ENCODE results near the gene NUDT21.
"Not testable (repeated sequence)": the region's sequence is repeated elsewhere in the genome, so short reads cannot be mapped to it uniquely, and the experiment has no call there.

Gene NUDT21

GRCh38 chr16:56420613-56421012, 30.5 kb downstream of the NUDT21 start:
- DNase-seq (ENCODE audit: extremely low read depth in 1 of 2, low read depth in 1 of 2): no peak

GRCh38 chr16:56419740-56420548, 31.2 kb downstream of the NUDT21 start:
- no peak for DNase-seq (ENCODE audit: extremely low read depth in 1 of 2, low read depth in 1 of 2)

- no peak for DNase-seq (ENCODE audit: extremely low read depth in 1 of 2, low read depth in 1 of 2)
Measured at GRCh38 chr16:56417138-56417537, 34.0 kb downstream of the NUDT21 start.

GRCh38 chr16:56415875-56416274, 35.3 kb downstream of the NUDT21 start:
- no peak for DNase-seq (ENCODE audit: extremely low read depth in 1 of 2, low read depth in 1 of 2)

GRCh38 chr16:56414366-56414765, 36.8 kb downstream of the NUDT21 start:
- DNase-seq (ENCODE audit: extremely low read depth in 1 of 2, low read depth in 1 of 2): no peak

GRCh38 chr16:56413381-56413780, 37.8 kb downstream of the NUDT21 start:
- no peak for DNase-seq (ENCODE audit: extremely low read depth in 1 of 2, low read depth in 1 of 2)

- no peak for DNase-seq (ENCODE audit: extremely low read depth in 1 of 2, low read depth in 1 of 2)
Measured at GRCh38 chr16:56411624-56412023, 39.5 kb downstream of the NUDT21 start.

GRCh38 chr16:56411123-56411522, 40.0 kb downstream of the NUDT21 start:
- DNase-seq (ENCODE audit: extremely low read depth in 1 of 2, low read depth in 1 of 2): no peak

- DNase-seq (ENCODE audit: extremely low read depth in 1 of 2, low read depth in 1 of 2): no peak
Measured at GRCh38 chr16:56409195-56409594, 41.9 kb downstream of the NUDT21 start.

- no peak for DNase-seq (ENCODE audit: extremely low read depth in 1 of 2, low read depth in 1 of 2)
Measured at GRCh38 chr16:56408379-56409098, 42.6 kb downstream of the NUDT21 start.

- no peak for DNase-seq (ENCODE audit: extremely low read depth in 1 of 2, low read depth in 1 of 2)
Measured at GRCh38 chr16:56405977-56406672, 45.0 kb downstream of the NUDT21 start.

- DNase-seq (ENCODE audit: extremely low read depth in 1 of 2, low read depth in 1 of 2): no peak
Measured at GRCh38 chr16:56401482-56401881, 49.6 kb downstream of the NUDT21 start.

- DNase-seq (ENCODE audit: extremely low read depth in 1 of 2, low read depth in 1 of 2): no peak
Measured at GRCh38 chr16:56400458-56400857, 50.7 kb downstream of the NUDT21 start.

GRCh38 chr16:56399486-56399885, 51.6 kb downstream of the NUDT21 start:
- DNase-seq (ENCODE audit: extremely low read depth in 1 of 2, low read depth in 1 of 2): no peak

- DNase-seq (ENCODE audit: extremely low read depth in 1 of 2, low read depth in 1 of 2): no peak
Measured at GRCh38 chr16:56399047-56399446, 52.1 kb downstream of the NUDT21 start.

GRCh38 chr16:56396724-56397123, 54.4 kb downstream of the NUDT21 start:
- DNase-seq (ENCODE audit: extremely low read depth in 1 of 2, low read depth in 1 of 2): not testable (repeated sequence)

- no peak for DNase-seq (ENCODE audit: extremely low read depth in 1 of 2, low read depth in 1 of 2)
Measured at GRCh38 chr16:56389554-56389953, 61.6 kb downstream of the NUDT21 start.

- no peak for DNase-seq (ENCODE audit: extremely low read depth in 1 of 2, low read depth in 1 of 2)
Measured at GRCh38 chr16:56388209-56388608, 62.9 kb downstream of the NUDT21 start.

- DNase-seq (ENCODE audit: extremely low read depth in 1 of 2, low read depth in 1 of 2): no peak
Measured at GRCh38 chr16:56387396-56387795, 63.7 kb downstream of the NUDT21 start.

- DNase-seq (ENCODE audit: extremely low read depth in 1 of 2, low read depth in 1 of 2): no peak
Measured at GRCh38 chr16:56384074-56384721, 66.9 kb downstream of the NUDT21 start.

GRCh38 chr16:56382901-56383355, 68.2 kb downstream of the NUDT21 start:
- DNase-seq (ENCODE audit: extremely low read depth in 1 of 2, low read depth in 1 of 2): no peak

Measured in stimulated activated CD8-positive, alpha-beta memory T cell treated with anti-CD3 and anti-CD28 coated beads, Interleukin-7, amount 100 ng/mL, for 48 hours (primary cell).